H1 (cell line): Measurements from ENCODE around the gene BABAM2. TPM values are rescaled to one million over a fixed set of nuclear protein-coding genes. Genes with fewer than 3 reads are reported as not detected.

Experiments
- CTCF ChIA-PET: fragments of 300-600 bp; sonication (Branson Sonifier 250); formaldehyde crosslinking; loops from one replicate; lab custom pipeline; 2021; ENCODE audit not compliant: partially characterized antibody; lab: Charles Lee
- POLR2A ChIA-PET: fragments of 300-600 bp; sonication (Branson Sonifier 250); formaldehyde crosslinking; loops from one replicate; lab custom pipeline; 2021; ENCODE audit warnings: inconsistent platforms; ENCODE audit not compliant: partially characterized antibody; lab: Charles Lee
- DNase-seq, 2 experiments: peaks; one replicate each; pipeline versions ENCODE4 v3.0.0 to v3.0.0-alpha.2; 2010 to 2022; ENCODE audit warnings: low spot score in 2 of 2, low read depth in 1 of 2, mixed read lengths in 1 of 2
- FAIRE-seq: peaks from 2 replicates; lab custom pipeline; 2011; peaks lifted over from hg19 to GRCh38; lab: Jason Lieb, UNC
- H2AFZ ChIP-seq: 2 replicates; pipeline ENCODE4 v1.8.1; 2012; ENCODE audit warnings: low read length, inconsistent platforms
- H2AK5ac ChIP-seq: 2 replicates; pipeline ENCODE4 v1.6.1; 2013; ENCODE audit warnings: low read depth, low read length
- H2BK120ac ChIP-seq: replicated peaks from 2 replicates; pipeline ENCODE3; 2013; ENCODE audit warnings: low read depth, low read length, inconsistent platforms
- H2BK12ac ChIP-seq: 2 replicates; pipeline ENCODE4 v1.6.1; 2013; ENCODE audit warnings: low read depth, low read length
- H2BK15ac ChIP-seq: 2 replicates; pipeline ENCODE4 v1.6.1; 2013; ENCODE audit warnings: low read length
- H2BK20ac ChIP-seq: 2 replicates; pipeline ENCODE4 v1.6.1; 2013; ENCODE audit warnings: low read length
- H2BK5ac ChIP-seq: 2 replicates; pipeline ENCODE4 v1.6.1; 2013; ENCODE audit warnings: low read depth, low read length
- H3K14ac ChIP-seq: 2 replicates; pipeline ENCODE4 v1.6.1; 2013; ENCODE audit warnings: inconsistent platforms; ENCODE audit not compliant: insufficient read length
- H3K18ac ChIP-seq: 2 replicates; pipeline ENCODE4 v1.6.1; 2013; ENCODE audit warnings: low read length; ENCODE audit errors: extremely low read depth
- H3K23ac ChIP-seq: 2 replicates; pipeline ENCODE4 v1.6.1; 2013; ENCODE audit warnings: inconsistent platforms; ENCODE audit not compliant: insufficient read length
- H3K23me2 ChIP-seq: 2 replicates; pipeline ENCODE4 v1.6.1; 2013; ENCODE audit warnings: low read depth, low read length
- H3K27ac ChIP-seq: 2 replicates; pipeline ENCODE4 v1.6.1; 2011; ENCODE audit warnings: low read depth, low read length, inconsistent platforms
- H3K27me3 ChIP-seq, 4 experiments: replicated peaks in 1 of 4; 1 replicate in 1 of 4; 2 replicates in 3 of 4; pipeline versions ENCODE4 v1.6.1 to v1.8.1; 2011 to 2013; ENCODE audit warnings: low read length in 3 of 4, mild to moderate bottlenecking in 3 of 4, inconsistent platforms in 2 of 4, mixed read lengths in 2 of 4, moderate library complexity in 1 of 4; ENCODE audit not compliant: control insufficient read depth in 3 of 4, insufficient read depth in 3 of 4; ENCODE audit errors: extremely low read depth in 1 of 4
- H3K36me3 ChIP-seq, 4 experiments: 2 replicates each; pipeline versions ENCODE4 v1.6.1 to v1.8.1; 2011 to 2013; ENCODE audit warnings: mild to moderate bottlenecking in 4 of 4, low read length in 3 of 4, moderate library complexity in 2 of 4, control low read depth in 1 of 4, inconsistent platforms in 1 of 4; ENCODE audit not compliant: insufficient read depth in 4 of 4, control insufficient read depth in 2 of 4
- H3K4ac ChIP-seq: replicated peaks from 2 replicates; pipeline ENCODE3; 2013; ENCODE audit warnings: low read length, low read depth, mixed read lengths, inconsistent platforms; ENCODE audit not compliant: insufficient read length
- H3K4me1 ChIP-seq, 4 experiments: replicated peaks in 1 of 4; 1 replicate in 1 of 4; 2 replicates in 3 of 4; pipeline versions ENCODE4 v1.6.1 to v1.8.1; 2011 to 2013; ENCODE audit warnings: low read length in 3 of 4, inconsistent platforms in 2 of 4, mixed read lengths in 1 of 4; ENCODE audit not compliant: insufficient read depth in 4 of 4, control insufficient read depth in 3 of 4
- H3K4me2 ChIP-seq, 2 experiments: 2 replicates each; pipeline versions ENCODE4 v1.6.1 to v1.8.1; 2011 to 2013; ENCODE audit warnings: low read depth in 2 of 2, low read length in 2 of 2, control low read depth in 1 of 2, inconsistent platforms in 1 of 2, mild to moderate bottlenecking in 1 of 2; ENCODE audit not compliant: insufficient read depth in 1 of 2
- H3K4me3 ChIP-seq, 4 experiments: fragments of 200-600, 300-600 bp in 1 of 4; sonication (generic), shearing (Covaris generic), sonication (Bioruptor Twin) in 1 of 4; 2 replicates each; pipeline versions ENCODE4 v1.5.1 to v1.8.1; 2011 to 2016; ENCODE audit warnings: low read length in 4 of 4, low read depth in 3 of 4, control low read depth in 2 of 4, inconsistent platforms in 2 of 4, mild to moderate bottlenecking in 2 of 4, mixed read lengths in 1 of 4, moderate library complexity in 1 of 4; ENCODE audit not compliant: insufficient read depth in 2 of 4; ENCODE audit errors: extremely low read depth in 1 of 4
- H3K56ac ChIP-seq: replicated peaks from 2 replicates; pipeline ENCODE3; 2013; ENCODE audit warnings: low read depth, mild to moderate bottlenecking, mixed read lengths, low read length, inconsistent platforms; ENCODE audit not compliant: insufficient read length
- H3K79me1 ChIP-seq: 2 replicates; pipeline ENCODE4 v1.6.1; 2013; ENCODE audit warnings: low read depth, low read length, control low read depth
- H3K79me2 ChIP-seq, 2 experiments: 2 replicates each; pipeline versions ENCODE4 v1.6.1 to v1.8.1; 2012 to 2013; ENCODE audit warnings: low read length in 2 of 2, mild to moderate bottlenecking in 2 of 2, inconsistent platforms in 1 of 2; ENCODE audit not compliant: insufficient read depth in 2 of 2, control insufficient read depth in 1 of 2
- H3K9ac ChIP-seq, 4 experiments: replicated peaks in 1 of 4; 1 replicate in 1 of 4; 2 replicates in 3 of 4; pipeline versions ENCODE4 v1.6.1 to v1.8.1; 2011 to 2013; ENCODE audit warnings: low read depth in 3 of 4, low read length in 3 of 4, control low read depth in 2 of 4, mild to moderate bottlenecking in 2 of 4, moderate library complexity in 2 of 4, inconsistent platforms in 1 of 4; ENCODE audit errors: extremely low read depth in 1 of 4
- H3K9me3 ChIP-seq, 2 experiments: 2 replicates each; pipeline versions ENCODE4 v1.6.1 to v1.8.1; 2012 to 2013; ENCODE audit warnings: mild to moderate bottlenecking in 2 of 2, moderate library complexity in 2 of 2, control low read depth in 1 of 2, inconsistent platforms in 1 of 2, low read depth in 1 of 2, low read length in 1 of 2, mixed read lengths in 1 of 2; ENCODE audit not compliant: insufficient read depth in 2 of 2
- H4K20me1 ChIP-seq, 2 experiments: replicated peaks in 1 of 2; 2 replicates each; pipeline versions ENCODE3 to v1.8.1; 2011 to 2013; ENCODE audit warnings: inconsistent platforms in 2 of 2, low read length in 2 of 2, mild to moderate bottlenecking in 1 of 2; ENCODE audit not compliant: insufficient read depth in 2 of 2, control insufficient read depth in 1 of 2
- H4K5ac ChIP-seq: 2 replicates; pipeline ENCODE4 v1.6.1; 2013; ENCODE audit warnings: low read length, low read depth, mixed read lengths, inconsistent platforms; ENCODE audit not compliant: insufficient read length
- H4K8ac ChIP-seq: 2 replicates; pipeline ENCODE4 v1.8.0; 2013; ENCODE audit warnings: mild to moderate bottlenecking, moderate library complexity, low read length, inconsistent platforms; ENCODE audit not compliant: insufficient read depth; ENCODE audit errors: extremely low read depth
- H4K91ac ChIP-seq: replicated peaks from 2 replicates; pipeline ENCODE3; 2013; ENCODE audit warnings: low read length, mixed read lengths, inconsistent platforms; ENCODE audit not compliant: insufficient read length
- EP300 ChIP-seq, 2 experiments: IDR thresholded peaks; 1 replicate in 1 of 2; 2 replicates in 1 of 2; pipeline ENCODE4 v1.6.1; 2011 to 2012; ENCODE audit warnings: low read depth in 2 of 2, low read length in 2 of 2, mild to moderate bottlenecking in 2 of 2, borderline replicate concordance in 1 of 2, inconsistent platforms in 1 of 2, moderate library complexity in 1 of 2
- GABPA ChIP-seq: IDR thresholded peaks from 2 replicates; pipeline ENCODE4 v1.6.1; 2011; ENCODE audit warnings: mild to moderate bottlenecking, low read length, moderate library complexity, borderline replicate concordance; ENCODE audit not compliant: insufficient read depth
- POLR2A ChIP-seq, 2 experiments: IDR thresholded peaks; 1 replicate in 1 of 2; 2 replicates in 1 of 2; pipeline ENCODE4 v1.6.1; 2011; ENCODE audit warnings: low read depth in 2 of 2, low read length in 2 of 2, mild to moderate bottlenecking in 2 of 2; ENCODE audit errors: control extremely low read depth in 1 of 2
- RXRA ChIP-seq: IDR thresholded peaks from 2 replicates; pipeline ENCODE4 v1.6.1; 2011; ENCODE audit warnings: low read depth, mild to moderate bottlenecking, low read length, moderate library complexity; ENCODE audit not compliant: insufficient read depth
- WGBS, 2 experiments: shearing (Covaris generic) in 1 of 2; methylation state at CpG; one replicate each; pipeline versions ENCODE4 v1.1.6 to v1.1.7; 2013 to 2015; ENCODE audit warnings: low lambda C conversion rate in 2 of 2, mixed read lengths in 2 of 2, inconsistent platforms in 1 of 2, low coverage in 1 of 2, missing lambda C conversion rate in 1 of 2; ENCODE audit not compliant: insufficient replicate concordance in 2 of 2, insufficient coverage in 1 of 2, insufficient read length in 1 of 2; ENCODE audit errors: extremely low coverage in 1 of 2, missing lambda C conversion rate in 1 of 2; 5-methylcytosine and 5-hydroxymethylcytosine counted together
- polyA plus RNA-seq, 7 experiments: library from polyadenylated mRNA; depleted of rRNA in 3 of 7; stranded (reverse) in 5 of 7; unstranded in 2 of 7; fragments of >200 nt in 5 of 7; fragments of 200-250 nt in 2 of 7; gene quantifications; 1 replicate in 5 of 7; 2 replicates in 1 of 7; 4 replicates in 1 of 7; pipeline versions ENCODE4 v1.2.1 to v1.2.3, GENCODE V29; 2011 to 2013; ENCODE audit warnings: missing spikeins in 2 of 7, mixed read lengths in 2 of 7
- total RNA-seq: library from RNA; stranded (reverse); fragmentation: NEBNext Ultra II Directional; extraction: Animal tissue kit (Norgen Biotek cat#: 25700); gene quantifications from 2 replicates; pipeline ENCODE4 v1.2.1, GENCODE V29; 2021
- TF ChIP-seq, protein P1 (sequence below): IDR thresholded peaks from 2 replicates; pipeline ENCODE4 v1.6.1; 2011; ENCODE audit warnings: low read depth, mild to moderate bottlenecking, low read length; ENCODE audit not compliant: insufficient read depth
- TF ChIP-seq, protein P2 (sequence below): IDR thresholded peaks from 2 replicates; pipeline ENCODE4 v1.6.1; 2012; ENCODE audit warnings: inconsistent platforms

BABAM2 gene
- total and polyA plus RNA-seq, 2 of the 8 experiments (the other 6 are each of a cell fraction or from before 2014, with no cell fraction given): 15.8 to 20.9 TPM

DNA sequence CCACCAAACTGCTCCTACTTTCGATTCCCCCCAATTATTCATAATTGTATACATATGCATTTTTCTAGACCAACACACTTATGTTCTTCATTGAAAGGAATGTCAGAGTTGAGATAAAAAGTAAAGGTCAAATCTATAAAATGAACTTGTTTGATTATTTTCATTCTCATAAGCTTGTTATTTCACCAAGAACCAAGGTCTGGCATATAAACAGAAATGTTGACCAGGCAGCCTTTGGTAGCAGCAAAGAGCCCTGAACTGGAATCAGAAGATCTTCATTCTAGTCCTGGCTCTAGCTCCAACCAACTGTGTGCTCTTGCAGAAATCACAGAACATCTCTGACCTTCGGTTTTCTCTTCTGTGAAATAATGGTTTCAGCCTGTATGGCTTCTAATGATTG, 43.2 kb upstream of the BABAM2 start:
- Histone ChIP-seq H3K4me3 (no peak overlapping the region), H3K23ac (no peak overlapping the region), H4K5ac (no peak overlapping the region), H2BK15ac (no peak overlapping the region), H3K9ac (no peak overlapping the region), H4K91ac (no peak overlapping the region), H3K14ac (no peak overlapping the region), H3K36me3 (no peaks in the 10 kb centered on the region), H3K79me2 (no peaks in the 10 kb centered on the region), H2BK20ac (no peak overlapping the region), H2BK120ac (no peak overlapping the region), H3K23me2 (no peaks in the 10 kb centered on the region), H3K27me3 (no peaks in the 10 kb centered on the region), H3K18ac (no peak overlapping the region), H3K27ac (no peak overlapping the region), H2BK12ac (no peak overlapping the region), H2AFZ (no peak overlapping the region), H3K4me1 (no peaks in the 10 kb centered on the region), H3K79me1 (no peaks in the 10 kb centered on the region), H3K4me2 (no peak overlapping the region), H3K56ac (no peak overlapping the region), H2BK5ac (no peak overlapping the region), H4K20me1 (no peaks in the 10 kb centered on the region), H2AK5ac (no peak overlapping the region), H3K4ac (no peak overlapping the region), H3K9me3 (no peaks in the 10 kb centered on the region), H4K8ac (no peak overlapping the region)
- 80% methylated on average over 2 of the region's 2 CpGs; no CpG with 5 or more reads in 1 of the 2 experiments for WGBS, 2 experiments
- TF ChIP-seq POLR2A (IDR thresholded peaks at IDR 0.05; ENCODE audit: control extremely low read depth in 1 of 2, low read depth in 2 of 2, low read length in 2 of 2) (no peak), EP300 (IDR thresholded peaks at IDR 0.05; ENCODE audit: borderline replicate concordance in 1 of 2, low read depth in 2 of 2, low read length in 2 of 2) (no peak), GABPA (no peak), RXRA (no peak)
- TF ChIP-seq, protein P1, sequence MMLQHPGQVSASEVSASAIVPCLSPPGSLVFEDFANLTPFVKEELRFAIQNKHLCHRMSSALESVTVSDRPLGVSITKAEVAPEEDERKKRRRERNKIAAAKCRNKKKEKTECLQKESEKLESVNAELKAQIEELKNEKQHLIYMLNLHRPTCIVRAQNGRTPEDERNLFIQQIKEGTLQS: no peak
- TF ChIP-seq, protein P2, sequence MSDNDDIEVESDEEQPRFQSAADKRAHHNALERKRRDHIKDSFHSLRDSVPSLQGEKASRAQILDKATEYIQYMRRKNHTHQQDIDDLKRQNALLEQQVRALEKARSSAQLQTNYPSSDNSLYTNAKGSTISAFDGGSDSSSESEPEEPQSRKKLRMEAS: no peak
- FAIRE-seq: no peak
- ChIA-PET CTCF (interaction anchor here (0.8 to 0.9 kb wide), 2 partner anchors 8 to 38 kb away, joined by 3 read pairs; no protein-coding TSS in a partner anchor), POLR2A (interaction anchor here (0.5 kb wide), 1 partner anchor 37 kb away, joined by 3 read pairs; no protein-coding TSS in a partner anchor)
- no peak for DNase-seq
